HAP-1 (cell line): ENCODE results near the gene PPP1R17.

Experiments
- DNase-seq, 2 experiments: peaks; one replicate each; pipeline ENCODE4 v3.0.0-alpha.2; 2016 to 2020; ENCODE audit warnings: low spot score in 2 of 2
- H3K27me3 ChIP-seq: fragments of 250-450 bp; sonication (Bioruptor Pico); 2 replicates; pipeline ENCODE4 v1.5.1; 2020; ENCODE audit warnings: low read depth, mild to moderate bottlenecking, moderate library complexity
- H3K36me3 ChIP-seq: fragments of 250-450 bp; sonication (Bioruptor Pico); replicated peaks from 2 replicates; pipeline ENCODE4 v1.5.1; 2020; ENCODE audit warnings: mild to moderate bottlenecking
- H3K4me1 ChIP-seq: fragments of 250-450 bp; sonication (Bioruptor Pico); 2 replicates; pipeline ENCODE4 v1.5.1; 2020; ENCODE audit warnings: mild to moderate bottlenecking
- H3K4me3 ChIP-seq: fragments of 250-450 bp; sonication (Bioruptor Pico); 2 replicates; pipeline ENCODE4 v1.5.1; 2020; ENCODE audit warnings: mild to moderate bottlenecking, moderate library complexity
- H3K9me3 ChIP-seq: fragments of 250-450 bp; sonication (Bioruptor Pico); 2 replicates; pipeline ENCODE4 v1.5.1; 2020; ENCODE audit warnings: mild to moderate bottlenecking, moderate library complexity
- in situ Hi-C: fragments of 300-500 bp; cut with MboI; formaldehyde crosslinking; loops from 3 replicates; pipeline ENCODE4 v1.14.3; 2020; ENCODE audit warnings: low sequenced_read_pairs, inconsistent platforms, mixed read lengths

PPP1R17 gene

DNA sequence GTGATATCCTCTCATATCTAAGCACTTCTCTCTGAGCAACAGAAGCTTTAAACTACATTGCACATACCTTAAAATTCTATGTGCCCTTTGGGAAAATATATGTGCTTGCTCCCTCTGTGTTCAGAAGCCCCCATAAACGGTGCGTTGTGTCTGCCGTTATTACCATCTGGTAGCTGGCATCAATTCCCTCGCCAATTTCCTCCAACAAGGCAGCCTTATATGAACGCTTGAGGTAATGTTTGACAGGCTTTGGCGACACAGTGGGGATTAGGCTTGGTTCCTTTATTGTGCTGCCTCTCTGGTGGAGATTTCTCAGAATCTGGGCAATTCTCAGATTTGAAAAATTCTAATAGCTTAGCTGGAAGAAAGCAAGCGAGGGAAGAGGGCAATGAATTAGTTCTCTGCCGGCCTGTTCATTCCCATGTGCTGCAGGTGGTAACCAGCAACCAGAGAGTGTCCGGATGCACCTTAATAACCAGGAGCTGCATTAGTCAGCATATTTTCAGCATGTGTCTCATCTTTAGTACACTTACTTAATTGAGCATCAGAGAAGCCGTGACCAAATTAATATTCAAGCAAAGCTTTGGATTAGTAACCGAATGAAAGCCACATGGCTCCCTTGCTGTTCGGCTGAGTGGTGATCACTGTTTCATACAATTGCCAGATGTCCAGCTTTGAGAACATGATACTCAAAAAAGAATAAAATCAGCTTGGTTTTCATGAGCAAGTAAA lies 7.3 kb upstream of the PPP1R17 start:
- no peaks in the 10 kb centered on the region for H3K9me3 ChIP-seq
- DNase-seq, result no peak
- in situ Hi-C loops, result no loop called here
- no peak overlapping the region for H3K4me3 ChIP-seq
- no peaks in the 10 kb centered on the region for H3K4me1 ChIP-seq
- no peaks in the 10 kb centered on the region for H3K36me3 ChIP-seq
- H3K27me3 ChIP-seq, result no peaks in the 10 kb centered on the region

DNA sequence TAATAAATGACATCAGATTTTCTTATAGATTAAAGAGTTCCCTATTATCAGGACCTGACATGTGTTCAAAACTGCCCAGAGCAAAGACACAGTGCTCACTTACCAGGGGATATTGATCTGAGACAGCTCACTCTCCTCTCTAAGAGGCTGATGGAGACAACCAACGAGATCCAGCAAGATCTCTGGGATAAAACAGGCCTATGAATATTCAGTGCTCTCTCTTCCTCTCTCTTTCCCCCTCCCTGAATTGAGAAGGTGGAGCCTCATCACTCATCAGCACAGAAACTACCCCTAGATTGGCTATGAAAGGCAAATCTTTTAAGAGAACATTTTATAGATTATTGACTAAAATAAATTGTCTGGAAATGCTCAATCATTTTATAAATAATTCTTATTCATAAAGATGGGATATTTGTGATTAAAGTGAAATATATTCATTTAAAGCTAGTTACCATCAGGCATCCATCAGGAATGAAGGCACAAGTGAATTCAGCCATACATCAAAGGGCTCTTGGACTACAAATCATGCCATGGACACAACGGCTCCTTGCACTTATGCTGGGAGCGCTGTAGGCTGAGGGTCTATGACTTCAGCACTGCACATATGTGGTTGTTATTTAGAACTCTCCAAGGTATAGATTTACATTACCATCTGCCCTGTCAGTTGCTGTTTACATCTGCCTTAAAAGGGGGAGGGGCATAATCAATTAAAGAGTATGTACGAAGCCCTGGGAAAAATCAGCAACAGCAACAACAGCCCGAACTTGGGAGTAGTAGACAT lies 3.4 kb upstream of the PPP1R17 start:
- no peaks in the 10 kb centered on the region for H3K4me1 ChIP-seq
- no peaks in the 10 kb centered on the region for H3K36me3 ChIP-seq
- H3K27me3 ChIP-seq, result no peaks in the 10 kb centered on the region
- in situ Hi-C loops, result no loop called here
- H3K9me3 ChIP-seq, result no peaks in the 10 kb centered on the region
- no peak overlapping the region for H3K4me3 ChIP-seq
- DNase-seq, result no peak

DNA sequence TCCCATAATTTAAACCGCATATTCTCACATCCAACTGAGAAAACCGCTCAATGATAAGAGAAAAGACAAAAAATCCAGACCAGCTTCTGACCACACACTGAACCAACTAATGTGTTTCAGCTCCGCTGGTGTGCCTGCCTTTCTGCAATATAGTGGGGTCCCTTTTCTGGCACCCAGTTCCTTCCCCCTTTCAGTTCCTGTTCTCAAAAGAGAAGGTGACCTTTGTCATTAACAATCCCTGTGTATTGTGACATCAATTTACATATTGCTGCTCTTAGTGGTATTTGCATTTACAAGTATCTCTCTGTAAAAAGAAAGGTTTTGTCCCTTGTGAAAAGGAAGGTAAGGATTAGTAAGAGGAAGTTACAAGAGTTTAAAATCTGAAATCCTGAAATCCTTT lies 1.4 kb downstream of the PPP1R17 start:
- Histone ChIP-seq H3K36me3 (no peaks in the 10 kb centered on the region), H3K4me1 (no peaks in the 10 kb centered on the region), H3K9me3 (no peaks in the 10 kb centered on the region), H3K27me3 (no peaks in the 10 kb centered on the region; the same call in 1 of the 2 replicates), H3K4me3 (no peak overlapping the region)
- in situ Hi-C loops, result no loop called here
- no peak for DNase-seq

DNA sequence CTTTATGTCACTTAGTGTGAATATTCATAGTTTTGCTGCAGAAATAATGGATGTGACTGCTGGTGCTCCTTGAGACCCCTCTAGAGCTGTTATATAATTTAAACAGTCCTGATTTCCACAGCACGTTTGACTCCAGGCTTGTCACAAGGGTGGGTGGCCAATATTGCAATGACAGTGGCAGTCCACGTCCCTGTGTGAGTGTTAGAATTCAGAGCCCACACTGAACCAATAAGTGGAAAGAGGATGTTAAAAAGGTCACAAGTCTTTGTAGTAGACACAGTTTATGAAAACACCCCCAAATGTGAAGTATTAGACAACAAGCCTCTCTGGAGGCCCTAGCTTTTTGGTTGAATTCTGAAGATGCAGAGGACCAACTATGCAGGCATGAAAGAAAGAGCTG lies 2.0 kb downstream of the PPP1R17 start:
- peaks cover 1% of the 10 kb centered on the region; the same call in 1 of the 2 replicates for H3K27me3 ChIP-seq
- H3K36me3 ChIP-seq, result no peaks in the 10 kb centered on the region
- H3K4me3 ChIP-seq, result no peak overlapping the region
- no peaks in the 10 kb centered on the region for H3K9me3 ChIP-seq
- no peak for DNase-seq
- in situ Hi-C loops, result no loop called here
- no peaks in the 10 kb centered on the region for H3K4me1 ChIP-seq

DNA sequence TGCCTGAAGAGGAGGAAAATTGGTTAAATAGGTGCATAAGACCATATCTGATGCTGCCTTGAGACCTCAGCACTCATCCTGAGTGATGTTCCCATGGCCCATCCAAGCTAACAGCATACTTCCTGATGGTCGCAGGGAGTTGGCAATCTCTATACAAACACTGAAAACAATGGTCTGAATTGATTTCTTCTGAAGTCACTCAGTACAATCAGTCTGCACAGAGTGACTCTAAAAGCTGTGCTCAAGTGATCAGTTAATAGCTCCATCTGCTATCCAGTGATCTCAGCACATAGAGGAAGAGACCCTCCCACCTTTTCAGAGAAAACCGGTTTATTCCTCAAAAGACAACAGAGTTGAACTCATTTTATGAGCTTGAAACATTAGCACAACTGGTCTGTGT lies 3.9 kb downstream of the PPP1R17 start:
- no peak overlapping the region for H3K4me3 ChIP-seq
- H3K4me1 ChIP-seq, result no peaks in the 10 kb centered on the region
- H3K36me3 ChIP-seq, result no peaks in the 10 kb centered on the region
- in situ Hi-C loops, result no loop called here
- no peaks in the 10 kb centered on the region for H3K9me3 ChIP-seq
- H3K27me3 ChIP-seq, result peaks cover 5% of the 10 kb centered on the region; the same call in 1 of the 2 replicates
- DNase-seq, result no peak

DNA sequence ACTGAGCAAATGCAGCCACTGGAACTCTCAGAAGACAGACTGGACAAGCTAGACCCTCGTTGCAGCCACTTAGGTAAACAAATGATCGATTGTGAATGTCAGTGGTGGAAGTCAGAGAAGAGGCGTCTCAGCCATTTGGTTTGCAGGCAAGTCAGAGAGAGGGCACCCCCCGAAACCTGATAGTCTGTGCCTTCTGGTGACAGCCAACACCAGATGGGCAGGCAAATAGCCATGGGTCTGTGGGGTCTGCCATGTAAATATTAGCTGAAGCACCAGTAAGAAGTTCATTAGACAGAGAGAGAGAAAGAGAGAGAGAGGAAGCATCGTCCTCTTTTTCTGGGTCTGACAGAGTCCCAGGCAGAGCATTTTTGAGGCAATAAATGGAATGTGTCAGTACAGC lies 5.4 kb downstream of the PPP1R17 start:
- H3K27me3 ChIP-seq, result peaks cover 5% of the 10 kb centered on the region; the same call in 1 of the 2 replicates
- DNase-seq, result no peak
- no peaks in the 10 kb centered on the region for H3K9me3 ChIP-seq
- in situ Hi-C loops, result no loop called here
- no peaks in the 10 kb centered on the region for H3K4me1 ChIP-seq
- no peaks in the 10 kb centered on the region for H3K36me3 ChIP-seq
- no peak overlapping the region for H3K4me3 ChIP-seq

DNA sequence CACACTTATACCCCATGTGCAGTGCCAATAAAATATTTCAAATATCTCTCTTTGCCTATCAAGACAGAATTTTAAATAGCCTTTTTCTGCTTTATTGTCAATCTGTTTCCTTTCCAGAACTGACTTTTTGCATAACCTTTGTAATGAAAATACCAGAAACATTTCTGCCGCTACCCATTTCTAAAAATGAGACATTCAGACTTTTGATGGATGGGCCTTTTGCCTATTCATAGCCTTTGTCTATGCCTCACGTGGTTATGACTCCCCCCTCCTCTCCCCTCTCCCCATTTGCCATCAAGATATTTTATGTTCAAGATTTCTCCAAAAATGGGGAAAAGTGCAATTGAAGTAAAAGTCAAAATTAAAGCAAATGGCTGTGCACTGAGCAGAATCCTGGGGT lies 5.9 kb downstream of the PPP1R17 start:
- no peaks in the 10 kb centered on the region for H3K4me1 ChIP-seq
- no peak for DNase-seq
- H3K4me3 ChIP-seq, result no peak overlapping the region

DNA sequence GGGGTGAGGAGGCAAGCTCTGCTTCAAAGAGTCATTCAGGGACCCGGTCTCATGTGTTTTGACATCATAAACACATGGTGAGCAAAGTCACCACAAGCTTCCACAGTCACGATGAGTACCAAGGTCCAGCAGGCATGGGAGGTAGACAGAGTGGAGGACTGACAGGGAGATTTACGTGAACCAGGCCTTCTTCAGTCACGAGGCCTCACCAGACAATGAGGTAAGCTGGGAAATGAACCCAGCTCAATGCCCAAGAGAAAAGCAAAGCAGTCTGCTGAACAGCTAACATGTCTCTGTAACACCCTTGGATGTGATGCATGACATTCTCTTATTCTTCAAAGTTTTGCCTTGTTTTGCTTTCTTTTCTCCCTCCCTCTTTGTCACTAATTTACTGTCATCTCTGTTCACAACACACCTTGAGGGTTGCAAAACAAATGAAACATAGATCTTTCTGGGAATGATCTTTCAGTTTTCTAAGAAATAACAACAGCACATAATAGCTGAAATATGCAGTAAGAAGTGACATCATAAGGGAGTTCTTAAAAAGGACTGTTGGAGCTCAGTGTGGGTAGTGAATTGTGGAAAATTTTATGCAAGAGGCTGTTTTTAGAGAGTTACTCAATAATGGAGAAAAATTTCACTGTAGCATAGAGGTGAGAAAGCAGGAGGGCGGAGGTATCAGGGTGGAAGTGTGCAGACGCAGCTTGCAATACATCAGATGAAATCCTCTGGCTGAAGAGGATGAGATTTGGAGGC lies 9.0 kb downstream of the PPP1R17 start:
- Histone ChIP-seq H3K4me1 (no peaks in the 10 kb centered on the region), H3K4me3 (no peak overlapping the region), H3K36me3 (no peaks in the 10 kb centered on the region), H3K27me3 (0 out of 2 replicates have a peak, but pooled peaks cover 5% of the 10 kb centered on the region), H3K9me3 (no peaks in the 10 kb centered on the region)
- in situ Hi-C loops, result no loop called here
- DNase-seq, result no peak

More for the DNA sequence above, 5.9 kb downstream of the PPP1R17 start:
- H3K27me3 ChIP-seq, result peaks cover 5% of the 10 kb centered on the region; the same call in 1 of the 2 replicates
- no peaks in the 10 kb centered on the region for H3K9me3 ChIP-seq
- H3K36me3 ChIP-seq, result no peaks in the 10 kb centered on the region
- in situ Hi-C loops, result no loop called here

DNA sequence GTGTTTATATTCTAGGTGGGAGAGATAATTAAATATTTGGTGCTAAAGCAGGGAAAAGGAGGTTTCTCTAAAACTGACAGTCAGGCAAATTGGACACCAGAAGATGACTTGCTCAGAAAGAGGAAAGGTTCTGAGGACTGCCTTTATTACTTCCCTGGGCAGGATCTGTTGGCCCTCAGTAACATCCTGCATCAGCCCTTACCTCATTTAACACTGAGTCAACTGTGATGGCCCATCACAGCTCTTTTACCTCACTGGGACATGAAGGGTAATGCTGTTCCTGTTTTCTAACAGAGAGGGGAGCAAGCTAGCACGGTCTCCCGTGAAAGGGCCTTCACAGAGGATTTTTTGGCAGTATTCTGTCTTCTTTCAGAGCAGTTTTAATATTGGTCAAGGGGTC lies 12.0 kb downstream of the PPP1R17 start:
- H3K4me3 ChIP-seq, result no peak overlapping the region
- H3K4me1 ChIP-seq, result no peaks in the 10 kb centered on the region
- no peaks in the 10 kb centered on the region for H3K9me3 ChIP-seq
- in situ Hi-C loops, result no loop called here
- 0 out of 2 replicates have a peak, but pooled peaks cover 3% of the 10 kb centered on the region for H3K27me3 ChIP-seq
- DNase-seq, result no peak
- H3K36me3 ChIP-seq, result no peaks in the 10 kb centered on the region

DNA sequence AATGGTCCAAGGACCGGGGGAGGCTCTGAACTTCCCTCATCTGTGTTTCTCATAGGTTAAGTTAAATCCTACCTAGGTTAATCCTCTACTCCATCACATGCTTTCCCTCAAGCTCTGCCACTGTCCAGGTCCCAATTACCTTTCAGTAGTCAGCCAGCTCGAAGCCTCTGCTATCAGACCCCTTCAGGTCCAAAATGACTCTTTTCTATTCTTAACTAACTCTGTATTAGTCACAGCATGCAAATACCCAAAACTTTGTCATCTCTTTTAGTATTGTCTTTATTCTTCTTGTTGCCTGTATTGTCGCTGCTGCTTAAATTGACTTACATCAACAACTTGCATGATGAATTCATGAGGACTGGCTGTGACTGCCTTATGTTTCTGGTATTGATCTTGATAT lies 15.3 kb downstream of the PPP1R17 start:
- no peaks in the 10 kb centered on the region for H3K9me3 ChIP-seq
- no peak for DNase-seq
- H3K4me3 ChIP-seq, result no peak overlapping the region
- H3K36me3 ChIP-seq, result no peaks in the 10 kb centered on the region
- peaks cover 3% of the 10 kb centered on the region; the same call in 1 of the 2 replicates for H3K27me3 ChIP-seq
- H3K4me1 ChIP-seq, result no peaks in the 10 kb centered on the region
- in situ Hi-C loops, result no loop called here

DNA sequence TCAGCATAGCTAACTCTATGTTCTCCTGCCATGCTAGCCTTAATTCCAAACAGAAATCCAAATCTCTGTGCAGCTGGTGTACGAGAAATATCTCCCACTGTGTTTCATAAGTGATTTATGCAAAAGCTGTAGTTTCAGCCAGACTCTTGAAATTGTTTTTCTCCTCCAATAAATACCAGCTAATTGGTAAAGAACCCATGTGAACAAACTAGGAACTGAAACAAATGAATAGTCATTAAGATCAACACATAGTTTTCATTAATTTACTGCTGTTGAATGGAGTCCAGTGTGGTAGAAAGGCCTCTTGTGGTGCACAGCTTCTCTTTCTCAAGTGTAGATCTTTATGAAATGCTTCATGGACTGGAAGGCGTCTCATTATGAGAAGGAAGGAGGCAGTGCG lies 18.4 kb downstream of the PPP1R17 start:
- H3K36me3 ChIP-seq, result no peaks in the 10 kb centered on the region
- peaks cover 3% of the 10 kb centered on the region; the same call in 1 of the 2 replicates for H3K27me3 ChIP-seq
- H3K4me1 ChIP-seq, result no peaks in the 10 kb centered on the region
- H3K9me3 ChIP-seq, result no peaks in the 10 kb centered on the region
- H3K4me3 ChIP-seq, result no peak overlapping the region
- no peak for DNase-seq
- in situ Hi-C loops, result no loop called here

DNA sequence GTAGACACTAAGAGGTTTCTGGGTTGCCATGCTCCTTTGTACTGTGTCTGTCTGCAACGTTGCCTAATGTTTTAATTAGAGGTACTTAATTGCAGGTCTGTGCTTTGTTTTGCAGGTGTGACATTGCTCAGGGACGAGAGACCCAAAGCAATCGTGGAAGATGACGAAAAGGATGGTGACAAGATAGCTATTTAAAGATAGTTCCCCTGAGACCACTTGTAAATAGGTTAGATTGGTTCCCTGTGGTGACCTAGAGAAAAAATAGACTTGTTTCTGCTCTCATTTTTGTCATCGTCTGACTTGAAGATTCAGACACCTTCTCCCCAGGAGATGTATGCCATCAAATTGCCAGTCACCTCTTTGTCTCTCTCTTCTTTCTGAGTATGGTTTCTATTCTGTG lies 20.1 kb downstream of the PPP1R17 start:
- in situ Hi-C loops, result no loop called here
- Histone ChIP-seq H3K27me3 (peaks cover 3% of the 10 kb centered on the region; the same call in 1 of the 2 replicates), H3K9me3 (no peaks in the 10 kb centered on the region), H3K4me3 (no peak overlapping the region), H3K4me1 (peaks cover 6% of the 10 kb centered on the region; the same call in 1 of the 2 replicates), H3K36me3 (no peaks in the 10 kb centered on the region)
- DNase-seq, result no peak

DNA sequence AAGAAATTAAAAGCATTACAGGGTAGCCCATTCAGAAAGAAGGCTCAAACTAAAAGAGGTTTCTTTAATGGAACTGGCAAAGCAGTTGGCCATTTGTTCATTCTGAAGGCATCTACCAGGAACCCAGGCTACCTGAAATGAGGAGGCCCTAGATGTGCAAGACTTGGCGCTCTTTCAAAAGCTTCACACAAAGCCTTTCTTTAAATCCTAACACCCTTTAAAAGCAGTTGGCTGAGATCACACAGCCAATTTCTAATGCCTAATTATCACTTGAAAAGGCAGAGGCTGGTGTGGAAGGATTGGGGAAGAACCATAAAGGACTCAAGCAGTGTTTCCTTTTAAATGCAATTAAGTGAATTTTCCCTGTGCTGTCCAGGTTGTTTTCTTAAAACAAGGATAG lies 23.2 kb downstream of the PPP1R17 start:
- no peaks in the 10 kb centered on the region for H3K9me3 ChIP-seq
- no peak overlapping the region for H3K4me3 ChIP-seq
- H3K36me3 ChIP-seq, result no peaks in the 10 kb centered on the region
- peaks cover 6% of the 10 kb centered on the region; the same call in 1 of the 2 replicates for H3K4me1 ChIP-seq
- in situ Hi-C loops, result no loop called here
- H3K27me3 ChIP-seq, result peaks cover 3% of the 10 kb centered on the region; the same call in 1 of the 2 replicates
- DNase-seq, result peak; percentile 42 to 72
